ENCODE data around the gene GJA4.

DNA sequence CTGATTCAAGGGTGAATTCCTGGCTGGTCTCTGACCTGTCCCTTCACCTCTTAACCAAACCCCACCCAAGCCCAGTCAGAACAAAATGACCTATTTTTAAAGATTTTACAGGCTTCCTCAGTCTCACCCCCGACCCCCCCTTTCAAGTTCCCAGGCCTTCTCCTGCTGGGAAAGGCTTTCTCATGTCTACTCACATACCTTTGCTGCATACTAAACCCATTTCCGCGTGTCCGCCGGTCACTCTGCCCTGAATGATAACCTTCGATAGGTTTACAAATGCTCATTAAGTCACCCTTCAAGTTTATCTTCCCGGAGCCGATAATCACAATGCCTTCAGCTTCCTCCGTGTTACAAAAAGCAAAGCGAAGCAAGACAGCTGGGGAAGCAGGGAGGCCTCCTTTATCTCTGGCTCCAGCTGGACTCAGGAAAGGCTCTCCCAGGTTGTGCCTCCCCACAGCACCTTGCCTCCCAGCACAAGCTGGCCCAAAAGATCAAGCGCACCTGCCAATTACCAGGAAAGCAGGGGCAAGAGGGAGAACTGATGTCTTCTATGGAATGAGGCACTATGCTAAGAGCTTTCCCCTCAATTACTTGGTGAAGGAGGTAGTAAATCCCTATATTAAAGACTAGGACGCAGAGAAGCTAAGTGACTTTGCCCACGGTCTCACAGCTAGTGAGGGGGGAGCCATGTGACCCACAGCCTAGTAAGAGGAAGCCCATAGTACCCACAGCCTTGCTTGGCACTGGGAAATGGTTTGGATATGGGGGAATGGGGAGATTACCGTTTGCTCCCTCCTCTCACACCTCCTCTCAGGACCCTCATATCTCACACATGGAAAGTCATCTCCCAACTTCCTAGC lies 50.8 kb downstream of the GJA4 start:
- TF ChIP-seq IRF3 (IDR thresholded peaks at IDR 0.05; ENCODE audit: low read depth, low read length) (no peak), EP300 (IDR thresholded peaks at IDR 0.05; ENCODE audit: borderline replicate concordance in 1 of 2, low read depth in 1 of 2, low read length in 1 of 2) (no peak)
